Immature natural killer cell (primary cell): ENCODE measurements around the gene LENG9. TPM values are rescaled to one million over a fixed set of nuclear protein-coding genes. Genes with fewer than 3 reads are reported as not detected.

ENCODE experiments used
- DNase-seq, 3 donors: peaks; one replicate each; pipeline ENCODE4 v3.0.0; 2022; ENCODE audit warnings: mixed read lengths in 1 of 3
- H3K27ac Mint-ChIP-seq, 6 donors: one replicate each; pipeline ENCODE4 v1.8.0; 2020; ENCODE audit warnings: mixed read lengths in 6 of 6, mild to moderate bottlenecking in 5 of 6, inconsistent platforms in 4 of 6, moderate library complexity in 3 of 6
- H3K27me3 Mint-ChIP-seq, 3 donors: one replicate each; pipeline ENCODE4 v1.8.0; 2020 to 2021; ENCODE audit warnings: low read depth in 3 of 3, mild to moderate bottlenecking in 3 of 3, mixed read lengths in 3 of 3, moderate library complexity in 3 of 3, inconsistent platforms in 1 of 3
- H3K36me3 Mint-ChIP-seq, 3 donors: one replicate each; pipeline ENCODE4 v1.8.0; 2020; ENCODE audit warnings: mixed read lengths in 3 of 3, inconsistent platforms in 2 of 3, mild to moderate bottlenecking in 2 of 3
- H3K4me1 Mint-ChIP-seq, 2 donors: one replicate each; pipeline ENCODE4 v1.8.0; 2020; ENCODE audit warnings: inconsistent platforms in 2 of 2, mild to moderate bottlenecking in 2 of 2, mixed read lengths in 2 of 2, moderate library complexity in 1 of 2
- H3K4me3 Mint-ChIP-seq, 5 donors: one replicate each; pipeline ENCODE4 v1.8.0; 2020; ENCODE audit warnings: mild to moderate bottlenecking in 5 of 5, mixed read lengths in 5 of 5, inconsistent platforms in 3 of 5, moderate library complexity in 3 of 5
- H3K9me3 Mint-ChIP-seq, 6 donors: one replicate each; pipeline ENCODE4 v1.8.0; 2020; ENCODE audit warnings: mild to moderate bottlenecking in 6 of 6, mixed read lengths in 6 of 6, inconsistent platforms in 4 of 6, moderate library complexity in 3 of 6
- polyA plus RNA-seq, 3 donors: library from polyadenylated mRNA; unstranded; fragments of 300-500 nt; fragmentation: Illumina TruSeq; gene quantifications; one replicate each; pipeline ENCODE4 v1.2.3, GENCODE V29; 2021

The LENG9 gene
- polyA plus RNA-seq, 3 donors from 2014 or later, result 0.75 TPM; not detected in 2

DNA sequence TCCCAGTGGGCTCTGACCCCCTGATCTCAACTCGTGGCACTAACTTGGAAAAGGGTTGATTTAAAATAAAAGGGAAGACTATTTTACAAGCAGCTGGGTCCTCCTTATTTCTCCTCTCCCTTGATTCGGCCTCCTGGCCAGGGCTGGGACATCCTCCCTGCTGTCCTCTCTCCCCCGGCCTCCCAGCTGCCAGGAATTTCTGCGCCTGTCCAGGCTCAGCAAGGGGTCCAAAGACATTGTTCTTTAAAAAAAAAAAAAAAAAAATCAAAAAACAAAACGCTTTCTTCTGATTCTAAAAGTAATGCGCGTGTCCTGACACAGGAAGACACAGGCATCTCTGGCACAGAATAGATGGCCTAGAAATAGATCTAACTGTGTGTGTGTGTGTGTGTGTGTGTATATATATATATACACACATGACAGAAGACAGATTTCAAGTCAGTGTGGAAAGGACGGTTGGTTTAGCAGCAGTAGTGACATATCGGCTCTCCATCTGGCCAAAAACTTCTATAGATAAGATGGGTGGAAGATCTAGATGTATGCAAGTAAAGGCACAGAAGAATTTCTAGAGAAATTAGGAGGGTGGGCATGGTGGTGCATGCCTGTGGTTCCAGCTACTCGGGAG lies 26.8 kb downstream of the LENG9 start:
- Mint-ChIP-seq H3K36me3 (peaks cover 0 to 3% (median 3%) of the 10 kb centered on the region in 3 donors), H3K9me3 (no peaks in the 10 kb centered on the region), H3K27me3 (peaks cover 0 to 3% (median 2%) of the 10 kb centered on the region in 3 donors), H3K4me3 (no peak overlapping the region), H3K4me1 (peaks cover 15 to 21% of the 10 kb centered on the region in 2 donors), H3K27ac (peak overlapping the region in 1 of 6 donors; percentile 4)
- no peak for DNase-seq

DNA sequence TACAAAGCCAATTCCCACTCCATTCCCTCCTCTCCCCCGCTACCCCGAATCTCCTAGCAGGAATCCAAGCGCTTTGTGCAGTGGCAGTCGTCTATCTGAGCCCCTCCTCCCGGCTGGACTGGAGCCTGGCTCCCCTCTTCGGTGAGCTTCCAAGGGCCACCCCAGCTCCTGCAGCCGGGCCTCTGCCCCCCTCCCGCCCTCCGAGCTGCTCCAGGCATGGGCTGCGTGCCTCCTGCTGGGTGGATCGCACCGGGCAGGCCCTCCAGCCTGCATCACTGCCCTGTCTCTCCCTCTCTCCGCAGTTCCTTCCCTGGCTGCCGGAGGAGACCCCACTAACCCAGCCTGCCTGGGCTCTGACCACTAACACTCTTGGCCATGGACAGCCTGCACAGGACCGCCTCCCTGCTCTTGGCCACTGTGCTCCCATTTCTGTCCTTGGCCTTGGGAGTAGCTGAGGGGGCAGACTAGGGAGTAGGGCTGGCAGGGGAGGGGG lies 27.5 kb downstream of the LENG9 start:
- peaks cover 0 to 5% (median 3%) of the 10 kb centered on the region in 3 donors for H3K27me3 Mint-ChIP-seq
- no peak overlapping the region for H3K4me3 Mint-ChIP-seq
- no peaks in the 10 kb centered on the region for H3K9me3 Mint-ChIP-seq
- no peak for DNase-seq
- peaks cover 0 to 3% (median 3%) of the 10 kb centered on the region in 3 donors for H3K36me3 Mint-ChIP-seq
- H3K27ac Mint-ChIP-seq, result no peak overlapping the region
- H3K4me1 Mint-ChIP-seq, result peaks cover 16 to 24% of the 10 kb centered on the region in 2 donors

DNA sequence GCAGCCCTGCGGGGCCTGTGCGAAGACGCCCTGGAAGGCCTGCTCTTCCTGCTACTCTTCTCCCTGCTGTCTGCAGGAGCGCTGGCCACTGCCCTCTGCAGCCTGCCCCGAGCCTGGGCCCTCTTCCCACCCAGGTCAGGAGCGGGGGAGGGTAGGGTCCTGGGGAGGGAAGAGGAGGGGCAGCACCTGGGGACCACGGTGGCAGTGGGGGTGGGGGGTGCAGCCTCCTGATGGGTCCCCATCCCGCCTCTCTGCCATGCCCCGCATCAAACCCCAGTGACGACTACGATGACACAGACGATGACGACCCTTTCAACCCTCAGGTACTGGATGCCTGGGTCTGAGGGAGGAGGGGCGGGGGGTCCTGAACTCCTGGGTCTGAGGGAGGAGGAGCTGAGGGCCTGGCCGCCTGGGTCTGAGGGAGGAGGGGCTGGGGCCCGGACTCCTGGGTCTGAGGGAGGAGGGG lies 28.0 kb downstream of the LENG9 start:
- Mint-ChIP-seq H3K27ac (no peak overlapping the region), H3K9me3 (no peaks in the 10 kb centered on the region), H3K36me3 (peaks cover 0 to 3% (median 3%) of the 10 kb centered on the region in 3 donors), H3K4me3 (no peak overlapping the region), H3K4me1 (peaks cover 17 to 27% of the 10 kb centered on the region in 2 donors), H3K27me3 (peaks cover 0 to 5% (median 3%) of the 10 kb centered on the region in 3 donors)
- DNase-seq, result no peak

DNA sequence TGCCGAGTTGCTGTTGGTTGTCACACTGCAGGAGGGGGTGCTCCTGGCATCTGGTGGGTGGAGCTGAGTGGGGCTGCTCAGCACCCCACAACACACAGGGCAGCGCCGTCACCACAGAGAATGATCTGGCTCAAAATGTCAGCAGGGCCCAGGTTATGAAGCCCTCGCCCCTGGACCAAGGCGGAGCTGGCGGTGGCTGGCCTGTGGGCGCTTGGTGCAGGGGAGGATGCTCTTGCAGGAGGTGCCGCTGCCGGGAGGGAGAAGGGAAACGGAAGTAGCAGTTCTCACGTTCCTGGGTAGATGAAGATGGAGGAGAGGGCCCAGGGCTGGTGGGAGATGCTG lies 28.7 kb downstream of the LENG9 start:
- Mint-ChIP-seq H3K27me3 (peaks cover 0 to 5% (median 2%) of the 10 kb centered on the region in 3 donors), H3K4me1 (peaks cover 17 to 27% of the 10 kb centered on the region in 2 donors), H3K9me3 (no peaks in the 10 kb centered on the region), H3K27ac (peak overlapping the region in 2 of 6 donors; percentile 30 to 73), H3K4me3 (peak overlapping the region in 4 of 5 donors; percentile 15 to 54 (median 37)), H3K36me3 (peaks cover 0 to 3% (median 3%) of the 10 kb centered on the region in 3 donors)
- DNase-seq, result no peak

DNA sequence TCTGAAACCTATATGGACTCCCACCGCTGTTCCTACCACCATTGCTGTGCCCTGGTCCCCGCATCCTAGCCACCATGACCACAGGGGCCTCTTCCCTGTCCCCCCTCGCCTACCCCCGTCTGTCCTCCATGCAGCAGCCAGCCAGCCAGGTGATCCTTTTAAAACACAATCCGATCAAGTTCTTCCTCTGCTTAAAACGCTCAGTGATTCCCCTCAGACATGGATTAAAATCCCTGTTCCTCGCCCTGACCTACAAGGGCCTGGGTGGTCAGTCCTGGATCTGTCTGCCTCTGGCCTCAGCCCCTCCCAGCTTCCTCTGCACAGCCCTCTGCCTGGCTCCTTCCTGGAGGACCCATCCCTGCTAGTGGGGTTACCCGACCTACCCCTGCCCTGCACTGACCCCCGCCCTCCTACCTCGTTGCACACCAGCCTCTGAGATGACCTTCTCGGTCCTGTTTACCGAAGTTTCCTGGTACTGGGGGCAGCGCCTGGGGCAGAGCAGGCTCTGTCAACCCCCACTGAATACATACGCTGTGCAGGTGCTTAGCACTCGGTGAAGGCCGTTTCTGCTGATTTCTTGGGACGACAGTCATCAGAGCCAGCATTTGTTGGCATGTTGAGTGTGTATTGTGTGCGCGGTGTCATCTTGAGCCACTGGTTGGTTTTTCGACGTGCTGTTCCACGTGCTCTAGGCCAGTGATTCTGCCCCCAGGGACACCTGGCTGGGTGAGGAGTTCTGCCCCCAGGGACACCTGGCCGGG lies 29.3 kb downstream of the LENG9 start:
- H3K4me3 Mint-ChIP-seq, result peak overlapping the region in 2 of 5 donors; percentile 27 to 30
- no peak for DNase-seq
- peaks cover 17 to 27% of the 10 kb centered on the region in 2 donors for H3K4me1 Mint-ChIP-seq
- H3K27me3 Mint-ChIP-seq, result peaks cover 0 to 8% (median 2%) of the 10 kb centered on the region in 3 donors
- no peaks in the 10 kb centered on the region for H3K9me3 Mint-ChIP-seq
- peaks cover 0 to 3% (median 3%) of the 10 kb centered on the region in 3 donors for H3K36me3 Mint-ChIP-seq
- H3K27ac Mint-ChIP-seq, result no peak overlapping the region

DNA sequence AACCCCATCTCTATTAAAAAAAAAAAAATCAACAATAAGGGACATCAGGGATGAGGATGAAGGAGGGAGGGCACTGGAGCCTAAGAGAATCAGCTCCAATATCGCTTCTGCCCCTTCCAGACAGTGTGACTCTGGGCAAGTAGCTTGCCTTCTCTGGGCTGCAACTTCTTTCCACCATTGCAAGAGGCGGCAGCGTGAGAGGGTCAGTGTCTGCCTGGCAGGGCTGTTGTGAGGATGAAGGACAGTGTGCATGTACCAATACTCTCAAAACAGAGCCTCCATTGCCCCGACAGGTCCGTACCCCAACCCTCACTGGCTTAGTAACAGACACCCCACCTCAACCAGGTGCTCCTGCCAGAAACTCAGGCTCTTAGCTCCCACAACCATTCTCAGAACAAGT lies 29.9 kb downstream of the LENG9 start:
- H3K27me3 Mint-ChIP-seq, result peaks cover 0 to 9% (median 2%) of the 10 kb centered on the region in 3 donors
- peaks cover 17 to 27% of the 10 kb centered on the region in 2 donors for H3K4me1 Mint-ChIP-seq
- H3K9me3 Mint-ChIP-seq, result no peaks in the 10 kb centered on the region
- DNase-seq, result no peak
- H3K4me3 Mint-ChIP-seq, result no peak overlapping the region
- no peak overlapping the region for H3K27ac Mint-ChIP-seq
- H3K36me3 Mint-ChIP-seq, result peaks cover 0 to 3% (median 3%) of the 10 kb centered on the region in 3 donors

DNA sequence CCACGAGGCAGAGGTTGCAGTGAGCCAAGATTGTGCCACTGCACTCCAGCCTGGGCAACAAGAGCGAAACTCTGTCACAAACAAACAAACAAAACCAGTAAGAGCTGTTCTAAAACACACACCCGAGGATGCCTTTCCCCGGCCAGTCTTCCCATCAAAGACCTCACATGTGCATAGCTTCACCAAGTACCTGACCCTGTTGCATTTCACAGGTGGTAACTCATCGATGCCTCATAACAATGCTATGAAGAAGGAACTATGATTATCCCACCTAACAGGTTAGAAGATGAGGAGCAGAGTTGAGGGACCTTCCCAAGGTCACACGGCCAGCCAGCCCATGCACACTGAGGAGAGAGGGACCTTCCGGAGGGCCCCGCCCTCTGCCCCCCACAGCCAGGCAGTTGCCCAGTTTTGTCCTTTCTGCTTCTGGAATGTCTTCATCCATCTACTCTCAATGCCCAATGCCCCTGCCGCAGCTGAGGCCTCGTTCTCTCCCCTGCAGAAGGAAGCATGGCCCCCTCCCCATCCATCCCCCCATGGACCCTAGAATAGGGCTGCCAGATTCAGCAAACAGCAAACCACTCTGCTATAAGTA lies 31.3 kb downstream of the LENG9 start:
- peaks cover 0 to 3% (median 3%) of the 10 kb centered on the region in 3 donors for H3K36me3 Mint-ChIP-seq
- H3K27me3 Mint-ChIP-seq, result peaks cover 5 to 21% (median 8%) of the 10 kb centered on the region in 3 donors
- H3K9me3 Mint-ChIP-seq, result no peaks in the 10 kb centered on the region
- no peak overlapping the region for H3K4me3 Mint-ChIP-seq
- no peak overlapping the region for H3K27ac Mint-ChIP-seq
- peaks cover 16 to 27% of the 10 kb centered on the region in 2 donors for H3K4me1 Mint-ChIP-seq
- DNase-seq, result no peak

DNA sequence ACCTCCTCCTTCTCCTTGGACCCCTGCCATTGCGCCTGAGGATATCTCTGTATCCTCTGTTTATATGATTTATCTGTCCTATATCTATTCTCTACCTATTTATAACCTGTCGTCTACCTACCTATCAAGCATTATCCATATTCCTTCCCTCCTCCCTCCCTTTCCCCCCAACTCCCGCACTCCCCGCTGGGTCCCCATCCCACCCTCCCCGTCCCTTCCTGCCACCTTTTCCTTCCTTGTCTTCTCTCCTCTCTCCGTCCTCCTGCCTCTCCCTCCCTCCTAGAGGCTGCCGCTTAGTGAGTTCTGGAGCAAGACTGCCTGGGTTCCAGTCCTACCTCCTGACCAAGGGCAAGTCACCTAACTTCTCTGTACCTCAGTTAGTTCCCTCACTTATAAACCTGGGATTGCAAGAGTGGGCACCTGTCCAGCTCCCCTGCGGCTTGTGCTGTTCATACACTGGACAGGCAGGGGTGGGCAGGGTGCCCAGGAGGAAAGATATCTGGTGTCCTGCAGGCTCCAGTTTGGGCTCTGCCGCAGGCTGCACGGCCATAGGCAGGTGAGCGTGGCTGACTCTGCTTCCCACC lies 32.2 kb downstream of the LENG9 start:
- H3K4me1 Mint-ChIP-seq, result peaks cover 16 to 21% of the 10 kb centered on the region in 2 donors
- no peaks in the 10 kb centered on the region for H3K36me3 Mint-ChIP-seq
- H3K27ac Mint-ChIP-seq, result no peak overlapping the region
- H3K9me3 Mint-ChIP-seq, result no peaks in the 10 kb centered on the region
- H3K4me3 Mint-ChIP-seq, result peak overlapping the region in 3 of 5 donors; percentile 41 to 72 (median 64)
- peaks cover 5 to 22% (median 13%) of the 10 kb centered on the region in 3 donors for H3K27me3 Mint-ChIP-seq
- DNase-seq, result no peak

DNA sequence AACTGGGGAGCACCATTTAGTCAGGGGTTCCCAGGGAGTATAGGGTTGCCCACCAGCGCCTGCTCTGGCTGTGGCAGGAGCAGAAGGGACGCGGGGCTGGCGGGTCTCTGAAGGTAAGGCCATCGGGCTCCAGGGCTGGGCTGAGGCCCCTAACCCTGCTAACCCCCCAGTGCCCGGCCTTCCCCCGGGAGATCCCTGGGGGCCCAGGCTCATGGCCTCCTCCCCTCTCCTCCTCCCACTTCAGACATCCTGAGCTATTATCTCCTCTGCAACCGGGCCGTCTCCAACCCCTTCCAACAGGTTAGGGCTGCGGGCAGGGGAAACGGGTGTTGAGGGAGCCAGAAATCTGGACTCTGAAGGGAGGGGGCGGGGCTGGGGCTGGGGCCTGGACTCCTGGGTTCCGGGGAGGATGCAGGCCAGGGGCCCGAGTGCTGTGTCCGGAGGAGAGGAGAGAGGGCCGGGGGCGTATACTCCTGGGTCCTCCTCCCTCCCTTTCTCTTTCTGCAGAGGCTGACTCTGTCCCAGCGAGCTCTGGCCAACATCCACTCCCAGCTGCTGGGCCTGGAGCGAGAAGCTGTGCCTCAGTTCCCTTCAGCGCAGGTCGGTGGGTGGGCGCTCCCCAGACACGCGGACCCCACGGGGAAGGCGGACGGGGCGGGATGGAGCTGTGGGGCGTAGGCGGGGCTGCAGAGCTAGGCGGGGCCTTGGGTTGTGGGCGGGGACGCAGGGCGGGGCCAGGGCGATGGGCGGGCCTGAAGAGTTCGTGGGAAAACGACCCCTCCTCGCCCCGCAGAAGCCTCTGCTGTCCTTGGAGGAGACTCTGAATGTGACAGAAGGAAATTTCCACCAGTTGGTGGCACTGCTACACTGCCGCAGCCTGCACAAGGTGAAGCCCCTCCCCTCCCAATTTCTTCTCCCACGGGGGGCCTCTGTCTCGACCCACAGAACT lies 33.0 kb downstream of the LENG9 start:
- DNase-seq, result peak in 1 of 3 donors; percentile 18
- no peak overlapping the region for H3K27ac Mint-ChIP-seq
- H3K4me3 Mint-ChIP-seq, result peak overlapping the region in 4 of 5 donors; percentile 21 to 72 (median 47)
- H3K9me3 Mint-ChIP-seq, result no peaks in the 10 kb centered on the region
- H3K27me3 Mint-ChIP-seq, result peaks cover 6 to 22% (median 13%) of the 10 kb centered on the region in 3 donors
- H3K4me1 Mint-ChIP-seq, result peaks cover 16 to 21% of the 10 kb centered on the region in 2 donors
- H3K36me3 Mint-ChIP-seq, result no peaks in the 10 kb centered on the region

DNA sequence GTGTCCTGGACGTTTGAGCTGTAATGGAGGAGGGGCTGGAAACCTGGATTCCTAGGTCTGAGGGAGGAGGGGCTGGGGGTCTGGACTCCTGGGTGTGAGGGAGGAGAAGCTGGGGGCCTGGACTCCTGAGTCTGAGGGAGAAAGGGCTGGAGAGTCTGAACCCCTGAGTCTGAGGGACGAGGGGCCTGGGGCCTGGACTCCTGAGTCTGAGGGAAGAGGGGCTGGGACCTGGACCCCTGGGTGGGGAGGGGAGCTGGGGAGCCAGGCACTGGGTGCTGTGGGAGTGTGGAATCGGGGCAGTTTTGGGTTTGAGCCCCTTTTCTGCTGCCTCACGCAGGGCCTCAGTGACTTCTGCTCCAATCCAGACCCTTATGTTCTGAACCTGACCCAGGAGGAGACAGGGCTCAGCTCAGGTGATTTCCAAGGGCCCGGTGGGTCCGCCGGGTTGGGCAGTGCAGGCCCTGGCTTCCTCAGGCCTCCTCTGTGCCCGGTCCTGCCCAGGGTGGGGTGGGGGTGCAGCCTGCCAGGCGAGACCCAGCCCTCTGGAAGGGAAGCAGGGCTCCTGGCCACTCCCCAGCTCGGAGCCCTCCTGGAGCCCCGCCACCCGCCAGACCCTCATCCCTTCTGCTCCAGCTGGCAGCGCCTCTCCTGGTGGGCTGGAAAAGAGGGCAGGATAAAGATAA lies 33.9 kb downstream of the LENG9 start:
- no peak for DNase-seq
- H3K4me1 Mint-ChIP-seq, result peaks cover 10 to 15% of the 10 kb centered on the region in 2 donors
- H3K9me3 Mint-ChIP-seq, result no peaks in the 10 kb centered on the region
- H3K4me3 Mint-ChIP-seq, result peak overlapping the region in 1 of 5 donors; percentile 21
- H3K27me3 Mint-ChIP-seq, result peaks cover 11 to 25% (median 19%) of the 10 kb centered on the region in 3 donors
- H3K36me3 Mint-ChIP-seq, result no peaks in the 10 kb centered on the region
- H3K27ac Mint-ChIP-seq, result no peak overlapping the region

DNA sequence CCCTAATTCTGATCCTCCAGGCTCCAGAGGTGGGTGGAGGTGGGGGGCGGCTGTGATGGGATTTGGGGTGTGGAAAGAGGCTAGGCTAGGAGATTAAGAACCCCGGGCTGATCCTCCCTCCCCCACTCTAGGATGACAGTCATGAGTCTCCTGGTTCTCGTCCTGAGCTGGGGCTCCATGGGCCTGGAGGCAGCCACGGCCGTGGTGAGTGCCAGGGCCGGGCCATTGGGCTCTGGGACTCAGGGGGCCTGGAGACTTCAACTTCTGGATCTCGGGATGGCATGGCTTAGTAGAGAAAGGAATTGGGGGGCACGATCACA lies 34.4 kb downstream of the LENG9 start:
- no peak for DNase-seq
- peaks cover 11 to 25% (median 19%) of the 10 kb centered on the region in 3 donors for H3K27me3 Mint-ChIP-seq
- no peak overlapping the region for H3K27ac Mint-ChIP-seq
- no peaks in the 10 kb centered on the region for H3K36me3 Mint-ChIP-seq
- no peaks in the 10 kb centered on the region for H3K9me3 Mint-ChIP-seq
- no peak overlapping the region for H3K4me3 Mint-ChIP-seq
- H3K4me1 Mint-ChIP-seq, result peaks cover 8 to 10% of the 10 kb centered on the region in 2 donors
